SU-DHL-6 (cell line): ENCODE data around the gene CHSY3.

Experiments
- H2AFZ ChIP-seq: fragments of 200-600 bp; sonication (generic); 2 replicates; pipeline ENCODE4 v1.6.1; 2014; ENCODE audit warnings: low read depth, mild to moderate bottlenecking, moderate library complexity, mixed read lengths, antibody characterized with exemption, low read length; ENCODE audit not compliant: severe bottlenecking
- H3F3A ChIP-seq: fragments of 200-600 bp; shearing (Covaris generic); 2 replicates; pipeline ENCODE4 v1.6.0; 2016; ENCODE audit warnings: antibody characterized with exemption, mild to moderate bottlenecking; ENCODE audit not compliant: insufficient read depth
- H3K27ac ChIP-seq: fragments of 200-600 bp; sonication (generic); 2 replicates; pipeline ENCODE4 v1.5.1; 2016; ENCODE audit warnings: low read depth, mild to moderate bottlenecking, low read length, moderate library complexity, mixed read lengths
- H3K27me3 ChIP-seq: fragments of 200-600 bp; sonication (generic), shearing (Covaris generic); 2 replicates; pipeline ENCODE4 v1.6.0; 2014; ENCODE audit warnings: mild to moderate bottlenecking, low read length
- H3K36me3 ChIP-seq: fragments of 200-600 bp; sonication (generic); 2 replicates; pipeline ENCODE4 v1.6.1; 2014; ENCODE audit warnings: mild to moderate bottlenecking, low read length, mixed read lengths
- H3K4me2 ChIP-seq: fragments of 300-600, 200-600 bp; shearing (Covaris generic), sonication (generic); 2 replicates; pipeline ENCODE4 v1.6.0; 2014; ENCODE audit warnings: low read length, low read depth, mild to moderate bottlenecking; ENCODE audit not compliant: poor library complexity, severe bottlenecking
- H3K4me3 ChIP-seq: fragments of 200-600 bp; sonication (generic); 2 replicates; pipeline ENCODE4 v1.5.1; 2014; ENCODE audit warnings: antibody characterized with exemption, low read length, mild to moderate bottlenecking, mixed read lengths; ENCODE audit not compliant: insufficient read depth, poor library complexity, severe bottlenecking
- H3K79me2 ChIP-seq: fragments of 200-600 bp; sonication (generic); 2 replicates; pipeline ENCODE4 v1.6.1; 2014; ENCODE audit warnings: mild to moderate bottlenecking, low read length, moderate library complexity; ENCODE audit not compliant: insufficient read depth
- H3K9ac ChIP-seq: fragments of 200-600 bp; sonication (generic); 2 replicates; pipeline ENCODE4 v1.7.0; 2014; ENCODE audit warnings: mild to moderate bottlenecking, low read length
- H3K9me2 ChIP-seq: fragments of 200-600 bp; sonication (generic); replicated peaks from 2 replicates; pipeline ENCODE4 v1.6.1; 2014; ENCODE audit warnings: low read length; ENCODE audit not compliant: insufficient read depth
- H3K9me3 ChIP-seq: fragments of 200-600 bp; sonication (generic); 2 replicates; pipeline ENCODE4 v1.6.1; 2014; ENCODE audit warnings: low read length, mixed read lengths; ENCODE audit not compliant: insufficient read depth
- H4K20me1 ChIP-seq: fragments of 200-600 bp; sonication (generic); 2 replicates; pipeline ENCODE4 v1.6.1; 2014; ENCODE audit warnings: low read depth, mild to moderate bottlenecking, antibody characterized with exemption, low read length, moderate library complexity, mixed read lengths
- CTCF ChIP-seq: fragments of 200-600 bp; sonication (generic); IDR thresholded peaks from one replicate; pipeline ENCODE4 v1.5.1; 2017; ENCODE audit warnings: antibody characterized with exemption, mild to moderate bottlenecking, low read length, moderate library complexity; ENCODE audit not compliant: insufficient read depth, poor library complexity, severe bottlenecking
- EZH2phosphoT487 ChIP-seq: fragments of 200-600 bp; sonication (generic), shearing (Covaris generic); conservative IDR thresholded peaks from 2 replicates; pipeline ENCODE4 v1.6.1; 2018; ENCODE audit warnings: mild to moderate bottlenecking, antibody characterized with exemption, low read length, moderate library complexity, mixed read lengths

The CHSY3 gene

GRCh38 chr5:130017173-130017572, 112.9 kb downstream of the CHSY3 start:
- H3K9me2 ChIP-seq = no peaks in the 10 kb centered on the region
- no peaks in the 10 kb centered on the region for H3K9me3 ChIP-seq
- no peaks in the 10 kb centered on the region for H3K27me3 ChIP-seq
- no peaks in the 10 kb centered on the region for H4K20me1 ChIP-seq
- no peaks in the 10 kb centered on the region for H3K36me3 ChIP-seq
- no peak for TF ChIP-seq EZH2phosphoT487
- TF ChIP-seq CTCF = no peak
- H3K79me2 ChIP-seq = no peaks in the 10 kb centered on the region
- H3K9ac ChIP-seq = no peak overlapping the region
- no peak overlapping the region for H2AFZ ChIP-seq
- H3F3A ChIP-seq = no peaks in the 10 kb centered on the region
- H3K27ac ChIP-seq = no peak overlapping the region
- H3K4me2 ChIP-seq = no peak overlapping the region
- no peak overlapping the region for H3K4me3 ChIP-seq

GRCh38 chr5:130018641-130019040, 114.4 kb downstream of the CHSY3 start:
- Histone ChIP-seq H3K9me3 (no peaks in the 10 kb centered on the region), H3F3A (no peaks in the 10 kb centered on the region), H3K4me3 (no peak overlapping the region), H3K27ac (no peak overlapping the region), H3K79me2 (no peaks in the 10 kb centered on the region), H4K20me1 (no peaks in the 10 kb centered on the region), H3K9me2 (no peaks in the 10 kb centered on the region), H3K4me2 (no peak overlapping the region), H3K36me3 (no peaks in the 10 kb centered on the region), H3K9ac (no peak overlapping the region), H2AFZ (no peak overlapping the region), H3K27me3 (no peaks in the 10 kb centered on the region)
- TF ChIP-seq EZH2phosphoT487 (no peak), CTCF (no peak)

GRCh38 chr5:130021000-130021399, 116.7 kb downstream of the CHSY3 start:
- H3K9me3 ChIP-seq = no peaks in the 10 kb centered on the region
- no peaks in the 10 kb centered on the region for H3K36me3 ChIP-seq
- H3K79me2 ChIP-seq = no peaks in the 10 kb centered on the region
- H3K27me3 ChIP-seq = no peaks in the 10 kb centered on the region
- H3F3A ChIP-seq = no peaks in the 10 kb centered on the region
- H4K20me1 ChIP-seq = no peaks in the 10 kb centered on the region
- H3K27ac ChIP-seq = no peak overlapping the region
- H3K9me2 ChIP-seq = no peaks in the 10 kb centered on the region
- TF ChIP-seq CTCF (no peak), EZH2phosphoT487 (no peak)
- H3K4me3 ChIP-seq = no peak overlapping the region
- H3K4me2 ChIP-seq = no peak overlapping the region
- no peak overlapping the region for H2AFZ ChIP-seq
- H3K9ac ChIP-seq = no peak overlapping the region

- Histone ChIP-seq H3K4me3 (no peak overlapping the region), H3K9ac (no peak overlapping the region), H3F3A (no peaks in the 10 kb centered on the region), H3K9me2 (no peaks in the 10 kb centered on the region), H4K20me1 (no peaks in the 10 kb centered on the region), H2AFZ (no peak overlapping the region), H3K4me2 (no peak overlapping the region), H3K27ac (no peak overlapping the region), H3K36me3 (no peaks in the 10 kb centered on the region), H3K79me2 (no peaks in the 10 kb centered on the region), H3K27me3 (no peaks in the 10 kb centered on the region), H3K9me3 (no peaks in the 10 kb centered on the region)
- no peak for TF ChIP-seq EZH2phosphoT487
- no peak for TF ChIP-seq CTCF
Measured at GRCh38 chr5:130021876-130022275, 117.6 kb downstream of the CHSY3 start.
